AG20443 (cell line): ENCODE measurements around the gene PCDHGA8.
"Not testable (repeated sequence)": the region's sequence is repeated elsewhere in the genome, so short reads cannot be mapped to it uniquely, and the experiment has no call there.

Experiments
- DNase-seq: peaks from one replicate; pipeline ENCODE4 v3.0.0; 2012; ENCODE audit warnings: low spot score, mixed read lengths

Gene PCDHGA8

GRCh38 chr5:141403387-141403786 is 11.0 kb downstream of the PCDHGA8 start:
- DNase-seq = no peak

GRCh38 chr5:141407790-141408505 is 15.5 kb downstream of the PCDHGA8 start, which contains the start of gene PCDHGB6:
TSS of gene PCDHGB6 (plus strand) at chr5:141408021. CDS start at chr5:141408203, 182 bp downstream.
- DNase-seq = peak; percentile 57

- DNase-seq = no peak
These were observed 17.3 kb downstream of the PCDHGA8 start for GRCh38 chr5:141409598-141410306.

- DNase-seq = no peak
These were observed 19.1 kb downstream of the PCDHGA8 start for GRCh38 chr5:141411575-141411974.

GRCh38 chr5:141412854-141413539 is 20.6 kb downstream of the PCDHGA8 start, which contains the start of gene PCDHGA10:
TSS of gene PCDHGA10 (plus strand) at chr5:141412987. CDS start at chr5:141413176, 189 bp downstream.
- peak; percentile 78 for DNase-seq

GRCh38 chr5:141413540-141414069 is 21.2 kb downstream of the PCDHGA8 start:
- no peak for DNase-seq

GRCh38 chr5:141414548-141415274 is 22.3 kb downstream of the PCDHGA8 start:
- DNase-seq = not testable (repeated sequence)

GRCh38 chr5:141415275-141415618 is 22.8 kb downstream of the PCDHGA8 start:
- not testable (repeated sequence) for DNase-seq

GRCh38 chr5:141417494-141418172 is 25.2 kb downstream of the PCDHGA8 start, which contains the start of gene PCDHGB7:
TSS of gene PCDHGB7 (plus strand) at chr5:141417677. CDS start at chr5:141417860, 183 bp downstream.
- peak; percentile 74 for DNase-seq

GRCh38 chr5:141419074-141419880 is 26.8 kb downstream of the PCDHGA8 start:
- no peak for DNase-seq

- peak; percentile 57 for DNase-seq
These were observed 28.5 kb downstream of the PCDHGA8 start, which contains the start of gene PCDHGA11 for GRCh38 chr5:141420855-141421488. TSS of gene PCDHGA11 (plus strand) at chr5:141421051. CDS start at chr5:141421228, 177 bp downstream.

- no peak for DNase-seq
These were observed 29.0 kb downstream of the PCDHGA8 start for GRCh38 chr5:141421489-141421855.

GRCh38 chr5:141422742-141423291 is 30.4 kb downstream of the PCDHGA8 start:
- no peak for DNase-seq

- no peak for DNase-seq
These were observed 35.5 kb downstream of the PCDHGA8 start for GRCh38 chr5:141427783-141428426.

GRCh38 chr5:141430332-141431113 is 38.1 kb downstream of the PCDHGA8 start, which contains the start of gene PCDHGA12:
TSS of gene PCDHGA12 (plus strand) at chr5:141430507. CDS start at chr5:141430760, 253 bp downstream.
- peak; percentile 77 for DNase-seq

- DNase-seq = no peak
These were observed 38.9 kb downstream of the PCDHGA8 start for GRCh38 chr5:141431286-141431685.

- not testable (repeated sequence) for DNase-seq
These were observed 39.9 kb downstream of the PCDHGA8 start for GRCh38 chr5:141432308-141432707.

GRCh38 chr5:141432726-141433125 is 40.3 kb downstream of the PCDHGA8 start:
- not testable (repeated sequence) for DNase-seq
